HepG2 (cell line): ENCODE measurements around the gene HAPLN3.

ENCODE experiments used
- CEBPB ChIP-seq: IDR thresholded peaks from 2 replicates; pipeline ENCODE4 v1.6.1; 2011; ENCODE audit warnings: low read depth, low read length, improper control_type of control experiment, borderline replicate concordance
- CTCF ChIP-seq: sonication (generic); formaldehyde crosslinking; IDR thresholded peaks from 2 replicates; pipeline ENCODE4 v1.5.0; 2020; ENCODE audit warnings: mild to moderate bottlenecking, missing genetic modification reagents, moderate library complexity
- ESRRA ChIP-seq: sonication (generic); formaldehyde crosslinking; IDR thresholded peaks from 2 replicates; pipeline ENCODE4 v1.5.1; 2020; ENCODE audit warnings: mild to moderate bottlenecking, low read depth, missing genetic modification reagents
- EZH2 ChIP-seq: conservative IDR thresholded peaks from 2 replicates; pipeline ENCODE4 v1.6.1; 2012; ENCODE audit warnings: mild to moderate bottlenecking, low read depth, low read length, moderate library complexity
- MEF2D ChIP-seq: sonication (generic); formaldehyde crosslinking; IDR thresholded peaks from 2 replicates; pipeline ENCODE4 v1.5.1; 2020; ENCODE audit warnings: mild to moderate bottlenecking, missing genetic modification reagents
- MYC ChIP-seq: sonication (generic); formaldehyde crosslinking; IDR thresholded peaks from 2 replicates; pipeline ENCODE4 v1.9.0; 2021; ENCODE audit warnings: missing genetic modification reagents, borderline replicate concordance
- PBX3 ChIP-seq: sonication (generic); formaldehyde crosslinking; IDR thresholded peaks from 2 replicates; pipeline ENCODE4 v1.8.1; 2023; ENCODE audit warnings: missing genetic modification reagents, inconsistent platforms, borderline replicate concordance
- RFX5 ChIP-seq: IDR thresholded peaks from 2 replicates; pipeline ENCODE4 v1.6.1; 2011; ENCODE audit warnings: low read depth, low read length, improper control_type of control experiment
- STAG1 ChIP-seq: sonication (generic); formaldehyde crosslinking; IDR thresholded peaks from 2 replicates; pipeline ENCODE4 v1.4.0; 2020; ENCODE audit warnings: missing genetic modification reagents
- TAF1 ChIP-seq: sonication (generic); formaldehyde crosslinking; IDR thresholded peaks from 2 replicates; pipeline ENCODE4 v1.4.0; 2020; ENCODE audit warnings: missing genetic modification reagents
- ZNF512 ChIP-seq: sonication (generic); formaldehyde crosslinking; IDR thresholded peaks from 2 replicates; pipeline ENCODE4 v1.4.0; 2020; ENCODE audit warnings: mild to moderate bottlenecking, missing genetic modification reagents
- ZNF883 ChIP-seq: sonication (generic); formaldehyde crosslinking; IDR thresholded peaks from 2 replicates; pipeline ENCODE4 v1.5.1; 2020; ENCODE audit warnings: mild to moderate bottlenecking, missing genetic modification reagents; ENCODE audit errors: not compliant biosample characterization

GRCh38 chr15:88906551-88906950 lies 11.2 kb upstream of the HAPLN3 start:
- no peak for TF ChIP-seq MYC (CRISPR knock-in tag)
- no peak for TF ChIP-seq TAF1
- no peak for TF ChIP-seq STAG1 (CRISPR knock-in tag)
- TF ChIP-seq RFX5 = no peak
- TF ChIP-seq ZNF883 = no peak
- no peak for TF ChIP-seq EZH2
- no peak for TF ChIP-seq CEBPB
- no peak for TF ChIP-seq ZNF512 (CRISPR knock-in tag)
- no peak for TF ChIP-seq CTCF (CRISPR knock-in tag)
- TF ChIP-seq ESRRA (CRISPR knock-in tag) = no peak
- no peak for TF ChIP-seq MEF2D
- no peak for TF ChIP-seq PBX3 (CRISPR knock-in tag)
